Liver (tissue), 9 donors: Measurements from ENCODE around the gene NDUFS2. TPM values are rescaled to one million over a fixed set of nuclear protein-coding genes. Genes with fewer than 3 reads are reported as not detected.

ENCODE experiments used
- DNase-seq: peaks from one replicate; pipeline ENCODE4 v3.0.0-alpha.2; 2017; ENCODE audit warnings: low spot score
- H3K27ac ChIP-seq, 2 donors: one replicate each; pipeline ENCODE4 v1.7.0; 2013; ENCODE audit warnings: inconsistent platforms in 2 of 2, low read length in 2 of 2, control low read depth in 1 of 2, low read depth in 1 of 2, mild to moderate bottlenecking in 1 of 2
- H3K27me3 ChIP-seq, 4 donors: one replicate each; pipeline versions ENCODE4 v1.6.1 to v1.7.0; 2013; ENCODE audit warnings: low read length in 3 of 4, inconsistent platforms in 1 of 4, mild to moderate bottlenecking in 1 of 4, moderate library complexity in 1 of 4; ENCODE audit not compliant: control insufficient read depth in 4 of 4, insufficient read depth in 4 of 4
- H3K36me3 ChIP-seq, 4 donors: one replicate each; pipeline versions ENCODE4 v1.6.1 to v1.7.0; 2013; ENCODE audit warnings: low read length in 3 of 4, mild to moderate bottlenecking in 3 of 4, low read depth in 1 of 4, moderate library complexity in 1 of 4; ENCODE audit not compliant: control insufficient read depth in 4 of 4, insufficient read depth in 3 of 4
- H3K4me1 ChIP-seq, 4 donors: one replicate each; pipeline versions ENCODE4 v1.6.1 to v1.7.0; 2013; ENCODE audit warnings: low read length in 3 of 4, mild to moderate bottlenecking in 3 of 4, moderate library complexity in 1 of 4; ENCODE audit not compliant: control insufficient read depth in 4 of 4, insufficient read depth in 4 of 4
- H3K4me3 ChIP-seq, 3 donors: one replicate each; pipeline versions ENCODE4 v1.6.1 to v1.7.0; 2013; ENCODE audit warnings: low read length in 3 of 3, control low read depth in 1 of 3, low read depth in 1 of 3, mild to moderate bottlenecking in 1 of 3
- H3K9ac ChIP-seq, 2 donors: one replicate each; pipeline ENCODE4 v1.7.0; 2013; ENCODE audit warnings: low read length in 2 of 2, mild to moderate bottlenecking in 2 of 2, moderate library complexity in 2 of 2, control low read depth in 1 of 2, low read depth in 1 of 2
- H3K9me3 ChIP-seq, 4 donors: one replicate each; pipeline versions ENCODE4 v1.6.1 to v1.7.0; 2013; ENCODE audit warnings: low read length in 3 of 4; ENCODE audit not compliant: control insufficient read depth in 4 of 4
- FOXA2 ChIP-seq: IDR thresholded peaks from 2 replicates; pipeline ENCODE4 v1.6.1; 2016; ENCODE audit warnings: antibody characterized with exemption
- GABPA ChIP-seq, 2 donors: IDR thresholded peaks in 1 of 2; conservative IDR thresholded peaks in 1 of 2; 2 replicates each; pipeline ENCODE4 v1.6.1; 2016; ENCODE audit warnings: antibody characterized with exemption in 2 of 2, mild to moderate bottlenecking in 1 of 2, moderate library complexity in 1 of 2
- HNF4A ChIP-seq, 2 donors: conservative IDR thresholded peaks; 2 replicates each; pipeline ENCODE4 v1.6.1; 2016; ENCODE audit warnings: antibody characterized with exemption in 2 of 2, mild to moderate bottlenecking in 2 of 2
- NR2F2 ChIP-seq: IDR thresholded peaks from 2 replicates; pipeline ENCODE4 v1.6.1; 2016; ENCODE audit warnings: antibody characterized with exemption
- RAD21 ChIP-seq, 2 donors: IDR thresholded peaks; 2 replicates each; pipeline ENCODE4 v1.6.1; 2016; ENCODE audit warnings: antibody characterized with exemption in 2 of 2, mild to moderate bottlenecking in 2 of 2
- RXRA ChIP-seq, 2 donors: IDR thresholded peaks; 2 replicates each; pipeline ENCODE4 v1.6.1; 2017 to 2018; ENCODE audit warnings: antibody characterized with exemption in 2 of 2, mild to moderate bottlenecking in 1 of 2
- TAF1 ChIP-seq: conservative IDR thresholded peaks from 2 replicates; pipeline ENCODE4 v1.6.1; 2016; ENCODE audit warnings: antibody characterized with exemption, mild to moderate bottlenecking
- YY1 ChIP-seq: IDR thresholded peaks from 2 replicates; pipeline ENCODE4 v1.6.1; 2016; ENCODE audit warnings: antibody characterized with exemption, mild to moderate bottlenecking
- ZBTB33 ChIP-seq: IDR thresholded peaks from 2 replicates; pipeline ENCODE4 v1.6.1; 2016; ENCODE audit warnings: antibody characterized with exemption
- WGBS: extraction: QIAGEN DNeasy Blood & Tissue Kit; methylation state at CpG from one replicate; pipeline ENCODE4 v1.1.7; 2013; 5-methylcytosine and 5-hydroxymethylcytosine counted together
- polyA plus RNA-seq, 2 donors: library from polyadenylated mRNA; stranded (reverse) in 1 of 2; unstranded in 1 of 2; fragments of 200-250 nt in 1 of 2; fragments of >200 nt in 1 of 2; fragmentation: Nextera tagmentation in 1 of 2; extraction: Ambion mirVana in 1 of 2; gene quantifications; one replicate each; pipeline versions ENCODE4 v1.2.1 to v1.2.3, GENCODE V29; 2013 to 2015
- total RNA-seq, 2 donors: library from RNA; depleted of rRNA; stranded (reverse); fragments of >200 nt; gene quantifications; one replicate each; pipeline ENCODE4 v1.2.3, GENCODE V29; 2014
- TF ChIP-seq, protein P1 (sequence below): IDR thresholded peaks from 2 replicates; pipeline ENCODE4 v1.6.1; 2016; ENCODE audit warnings: antibody characterized with exemption
- TF ChIP-seq, protein P2 (sequence below): IDR thresholded peaks from 2 replicates; pipeline ENCODE4 v1.6.1; 2016; ENCODE audit warnings: antibody characterized with exemption
- TF ChIP-seq, protein P3 (sequence below): fragments of 150-350 bp; IDR thresholded peaks from 2 replicates; pipeline ENCODE4 v1.5.1; 2017; ENCODE audit warnings: improper control_type of control experiment, low read depth, low read length; ENCODE audit not compliant: missing input control
- TF ChIP-seq, protein P4 (sequence below): IDR thresholded peaks from 2 replicates; pipeline ENCODE4 v1.6.1; 2016; ENCODE audit warnings: antibody characterized with exemption, mild to moderate bottlenecking
- donor health status: healthy.
- donor health status: healthy.
- donor health status: healthy.
- donor health status: healthy.
- donor health status: healthy.

The NDUFS2 gene
- total and polyA plus RNA-seq, 4 donors = 93.3 to 167 (median 120) TPM

GRCh38 chr1:161229896-161230295 lies 27.7 kb downstream of the NDUFS2 start:
- no peak overlapping the region for H3K4me3 ChIP-seq
- no peaks in the 10 kb centered on the region for H3K9me3 ChIP-seq
- DNase-seq = no peak
- no peaks in the 10 kb centered on the region for H3K27me3 ChIP-seq
- WGBS = 55% methylated on average over 3 of the region's 3 CpGs
- H3K4me1 ChIP-seq = peaks cover 0 to 47% (median 29%) of the 10 kb centered on the region in 4 donors
- H3K27ac ChIP-seq = peak overlapping the region in 1 of 2 donors; percentile 13
- no peak overlapping the region for H3K9ac ChIP-seq
- peaks cover 7 to 42% (median 26%) of the 10 kb centered on the region in 4 donors for H3K36me3 ChIP-seq
- no peak for TF ChIP-seq GABPA (IDR thresholded peaks at IDR 0.05 in 1 of 2, conservative IDR thresholded peaks at IDR 0.05 in 1 of 2)
- no peak for TF ChIP-seq TAF1
- TF ChIP-seq NR2F2 = no peak
- TF ChIP-seq ZBTB33 = no peak
- TF ChIP-seq, protein P1, sequence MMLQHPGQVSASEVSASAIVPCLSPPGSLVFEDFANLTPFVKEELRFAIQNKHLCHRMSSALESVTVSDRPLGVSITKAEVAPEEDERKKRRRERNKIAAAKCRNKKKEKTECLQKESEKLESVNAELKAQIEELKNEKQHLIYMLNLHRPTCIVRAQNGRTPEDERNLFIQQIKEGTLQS = no peak
- peak in 1 of 2 donors; percentile 9 for TF ChIP-seq HNF4A (conservative IDR thresholded peaks at IDR 0.05)
- no peak for TF ChIP-seq YY1
- peak in 1 of 2 donors; percentile 12 for TF ChIP-seq RAD21 (IDR thresholded peaks at IDR 0.05)
- no peak for TF ChIP-seq FOXA2
- TF ChIP-seq, protein P2, sequence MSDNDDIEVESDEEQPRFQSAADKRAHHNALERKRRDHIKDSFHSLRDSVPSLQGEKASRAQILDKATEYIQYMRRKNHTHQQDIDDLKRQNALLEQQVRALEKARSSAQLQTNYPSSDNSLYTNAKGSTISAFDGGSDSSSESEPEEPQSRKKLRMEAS = no peak

DNA sequence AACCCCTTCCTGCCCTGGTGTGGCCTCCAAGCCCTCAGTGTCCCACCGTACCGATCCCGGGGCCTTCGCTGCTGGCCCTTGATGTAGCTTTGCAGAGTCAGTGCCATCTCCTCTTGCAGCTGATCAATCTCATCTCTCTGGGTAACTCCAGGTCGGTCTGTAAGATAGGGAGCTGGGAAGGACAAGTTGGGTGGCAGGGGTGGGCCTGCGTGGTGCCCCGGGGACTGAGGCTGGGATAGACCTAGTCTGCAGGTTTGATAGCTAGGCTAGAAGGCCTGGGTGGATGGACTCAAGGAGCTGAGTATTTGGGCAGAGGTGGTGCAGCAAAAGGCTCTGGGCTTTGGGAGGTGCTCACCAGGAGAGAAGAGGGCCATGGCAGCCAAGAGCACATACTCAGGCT lies 28.6 kb downstream of the NDUFS2 start:
- 96% methylated on average over 7 of the region's 7 CpGs for WGBS
- Histone ChIP-seq H3K4me1 (peaks cover 0 to 45% (median 27%) of the 10 kb centered on the region in 4 donors), H3K36me3 (peaks cover 7 to 47% (median 27%) of the 10 kb centered on the region in 4 donors), H3K27me3 (no peaks in the 10 kb centered on the region), H3K4me3 (no peak overlapping the region), H3K9me3 (no peaks in the 10 kb centered on the region), H3K9ac (no peak overlapping the region), H3K27ac (no peak overlapping the region)
- TF ChIP-seq ZBTB33 = no peak
- no peak for TF ChIP-seq TAF1
- TF ChIP-seq GABPA (IDR thresholded peaks at IDR 0.05 in 1 of 2, conservative IDR thresholded peaks at IDR 0.05 in 1 of 2) = no peak
- TF ChIP-seq NR2F2 = no peak
- TF ChIP-seq, protein P2 = no peak
- TF ChIP-seq, protein P3, sequence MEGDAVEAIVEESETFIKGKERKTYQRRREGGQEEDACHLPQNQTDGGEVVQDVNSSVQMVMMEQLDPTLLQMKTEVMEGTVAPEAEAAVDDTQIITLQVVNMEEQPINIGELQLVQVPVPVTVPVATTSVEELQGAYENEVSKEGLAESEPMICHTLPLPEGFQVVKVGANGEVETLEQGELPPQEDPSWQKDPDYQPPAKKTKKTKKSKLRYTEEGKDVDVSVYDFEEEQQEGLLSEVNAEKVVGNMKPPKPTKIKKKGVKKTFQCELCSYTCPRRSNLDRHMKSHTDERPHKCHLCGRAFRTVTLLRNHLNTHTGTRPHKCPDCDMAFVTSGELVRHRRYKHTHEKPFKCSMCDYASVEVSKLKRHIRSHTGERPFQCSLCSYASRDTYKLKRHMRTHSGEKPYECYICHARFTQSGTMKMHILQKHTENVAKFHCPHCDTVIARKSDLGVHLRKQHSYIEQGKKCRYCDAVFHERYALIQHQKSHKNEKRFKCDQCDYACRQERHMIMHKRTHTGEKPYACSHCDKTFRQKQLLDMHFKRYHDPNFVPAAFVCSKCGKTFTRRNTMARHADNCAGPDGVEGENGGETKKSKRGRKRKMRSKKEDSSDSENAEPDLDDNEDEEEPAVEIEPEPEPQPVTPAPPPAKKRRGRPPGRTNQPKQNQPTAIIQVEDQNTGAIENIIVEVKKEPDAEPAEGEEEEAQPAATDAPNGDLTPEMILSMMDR = no peak
- TF ChIP-seq, protein P4, sequence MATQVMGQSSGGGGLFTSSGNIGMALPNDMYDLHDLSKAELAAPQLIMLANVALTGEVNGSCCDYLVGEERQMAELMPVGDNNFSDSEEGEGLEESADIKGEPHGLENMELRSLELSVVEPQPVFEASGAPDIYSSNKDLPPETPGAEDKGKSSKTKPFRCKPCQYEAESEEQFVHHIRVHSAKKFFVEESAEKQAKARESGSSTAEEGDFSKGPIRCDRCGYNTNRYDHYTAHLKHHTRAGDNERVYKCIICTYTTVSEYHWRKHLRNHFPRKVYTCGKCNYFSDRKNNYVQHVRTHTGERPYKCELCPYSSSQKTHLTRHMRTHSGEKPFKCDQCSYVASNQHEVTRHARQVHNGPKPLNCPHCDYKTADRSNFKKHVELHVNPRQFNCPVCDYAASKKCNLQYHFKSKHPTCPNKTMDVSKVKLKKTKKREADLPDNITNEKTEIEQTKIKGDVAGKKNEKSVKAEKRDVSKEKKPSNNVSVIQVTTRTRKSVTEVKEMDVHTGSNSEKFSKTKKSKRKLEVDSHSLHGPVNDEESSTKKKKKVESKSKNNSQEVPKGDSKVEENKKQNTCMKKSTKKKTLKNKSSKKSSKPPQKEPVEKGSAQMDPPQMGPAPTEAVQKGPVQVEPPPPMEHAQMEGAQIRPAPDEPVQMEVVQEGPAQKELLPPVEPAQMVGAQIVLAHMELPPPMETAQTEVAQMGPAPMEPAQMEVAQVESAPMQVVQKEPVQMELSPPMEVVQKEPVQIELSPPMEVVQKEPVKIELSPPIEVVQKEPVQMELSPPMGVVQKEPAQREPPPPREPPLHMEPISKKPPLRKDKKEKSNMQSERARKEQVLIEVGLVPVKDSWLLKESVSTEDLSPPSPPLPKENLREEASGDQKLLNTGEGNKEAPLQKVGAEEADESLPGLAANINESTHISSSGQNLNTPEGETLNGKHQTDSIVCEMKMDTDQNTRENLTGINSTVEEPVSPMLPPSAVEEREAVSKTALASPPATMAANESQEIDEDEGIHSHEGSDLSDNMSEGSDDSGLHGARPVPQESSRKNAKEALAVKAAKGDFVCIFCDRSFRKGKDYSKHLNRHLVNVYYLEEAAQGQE = no peak
- TF ChIP-seq RXRA (IDR thresholded peaks at IDR 0.05) = no peak
- DNase-seq = no peak
